ENCODE data around the gene PHF13. TPM values are rescaled to one million over a fixed set of nuclear protein-coding genes. Genes with fewer than 3 reads are reported as not detected.

Gene PHF13
- total and polyA plus RNA-seq, 10 of the 15 experiments (the other 5 are each of a cell fraction or from before 2014, with no cell fraction given), result 0.87 to 15.4 (median 5.1) TPM

DNA sequence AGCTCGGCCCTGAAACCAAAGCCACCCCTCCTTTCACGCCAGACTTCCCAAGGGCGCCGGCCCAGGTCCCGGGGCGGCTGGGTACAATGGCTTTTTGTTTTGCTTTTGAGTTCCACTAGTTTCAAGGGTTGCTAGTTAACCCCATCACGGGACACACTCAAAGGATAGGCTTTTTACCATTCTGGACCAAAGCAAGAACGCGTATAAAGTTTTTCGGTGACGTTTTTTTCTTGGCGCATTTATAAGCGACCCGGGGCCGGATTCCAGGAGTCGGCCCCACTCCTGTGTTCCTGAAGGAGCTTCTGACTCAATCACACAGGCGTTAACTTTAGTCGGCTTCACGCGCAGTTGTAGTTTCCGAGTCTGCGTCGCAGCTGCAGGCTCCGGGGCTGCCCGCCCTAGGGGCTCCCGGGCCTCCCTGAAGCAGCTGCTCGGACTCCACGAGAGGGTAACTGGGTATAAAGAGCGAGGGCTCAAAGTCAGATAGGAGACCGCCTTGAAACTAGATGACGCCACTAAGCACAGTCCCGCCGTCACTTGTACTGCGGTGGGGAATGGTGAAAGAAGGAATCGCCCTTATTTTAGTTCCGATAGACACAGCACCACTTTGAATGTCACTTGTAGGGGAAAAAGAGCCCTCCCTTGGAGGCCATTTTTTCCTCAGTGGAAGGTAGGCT lies 10.2 kb upstream of the PHF13 start (continued):
- TF ChIP-seq REST (IDR thresholded peaks at IDR 0.05; ENCODE audit: low read depth, low read length), result no peak
- TF ChIP-seq HDAC6 (IDR thresholded peaks at IDR 0.05; ENCODE audit: unreplicated experiment), result no peak
- TF ChIP-seq, protein P1, sequence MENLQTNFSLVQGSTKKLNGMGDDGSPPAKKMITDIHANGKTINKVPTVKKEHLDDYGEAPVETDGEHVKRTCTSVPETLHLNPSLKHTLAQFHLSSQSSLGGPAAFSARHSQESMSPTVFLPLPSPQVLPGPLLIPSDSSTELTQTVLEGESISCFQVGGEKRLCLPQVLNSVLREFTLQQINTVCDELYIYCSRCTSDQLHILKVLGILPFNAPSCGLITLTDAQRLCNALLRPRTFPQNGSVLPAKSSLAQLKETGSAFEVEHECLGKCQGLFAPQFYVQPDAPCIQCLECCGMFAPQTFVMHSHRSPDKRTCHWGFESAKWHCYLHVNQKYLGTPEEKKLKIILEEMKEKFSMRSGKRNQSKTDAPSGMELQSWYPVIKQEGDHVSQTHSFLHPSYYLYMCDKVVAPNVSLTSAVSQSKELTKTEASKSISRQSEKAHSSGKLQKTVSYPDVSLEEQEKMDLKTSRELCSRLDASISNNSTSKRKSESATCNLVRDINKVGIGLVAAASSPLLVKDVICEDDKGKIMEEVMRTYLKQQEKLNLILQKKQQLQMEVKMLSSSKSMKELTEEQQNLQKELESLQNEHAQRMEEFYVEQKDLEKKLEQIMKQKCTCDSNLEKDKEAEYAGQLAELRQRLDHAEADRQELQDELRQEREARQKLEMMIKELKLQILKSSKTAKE (IDR thresholded peaks at IDR 0.05; ENCODE audit: low read depth, poor library complexity, severe bottlenecking), result no peak
- TF ChIP-seq MAX (IDR thresholded peaks at IDR 0.05; ENCODE audit: low read depth, low read length), result no peak
- TF ChIP-seq MTA3 (IDR thresholded peaks at IDR 0.05; ENCODE audit: borderline replicate concordance, low read length), result no peak
- no peak for TF ChIP-seq NFIC (IDR thresholded peaks at IDR 0.05; ENCODE audit: low read depth, low read length)
- TF ChIP-seq ZNF24 (IDR thresholded peaks at IDR 0.05), result no peak
- no peak for TF ChIP-seq SIX5 (IDR thresholded peaks at IDR 0.05; ENCODE audit: low read depth, low read length, severe bottlenecking)
- TF ChIP-seq CREM (IDR thresholded peaks at IDR 0.05; ENCODE audit: low read depth), result 0 out of 2 replicates have a peak, but pooled peaks have one; percentile 46
- TF ChIP-seq ZNF217 (IDR thresholded peaks at IDR 0.05), result no peak
- TF ChIP-seq, protein P2, sequence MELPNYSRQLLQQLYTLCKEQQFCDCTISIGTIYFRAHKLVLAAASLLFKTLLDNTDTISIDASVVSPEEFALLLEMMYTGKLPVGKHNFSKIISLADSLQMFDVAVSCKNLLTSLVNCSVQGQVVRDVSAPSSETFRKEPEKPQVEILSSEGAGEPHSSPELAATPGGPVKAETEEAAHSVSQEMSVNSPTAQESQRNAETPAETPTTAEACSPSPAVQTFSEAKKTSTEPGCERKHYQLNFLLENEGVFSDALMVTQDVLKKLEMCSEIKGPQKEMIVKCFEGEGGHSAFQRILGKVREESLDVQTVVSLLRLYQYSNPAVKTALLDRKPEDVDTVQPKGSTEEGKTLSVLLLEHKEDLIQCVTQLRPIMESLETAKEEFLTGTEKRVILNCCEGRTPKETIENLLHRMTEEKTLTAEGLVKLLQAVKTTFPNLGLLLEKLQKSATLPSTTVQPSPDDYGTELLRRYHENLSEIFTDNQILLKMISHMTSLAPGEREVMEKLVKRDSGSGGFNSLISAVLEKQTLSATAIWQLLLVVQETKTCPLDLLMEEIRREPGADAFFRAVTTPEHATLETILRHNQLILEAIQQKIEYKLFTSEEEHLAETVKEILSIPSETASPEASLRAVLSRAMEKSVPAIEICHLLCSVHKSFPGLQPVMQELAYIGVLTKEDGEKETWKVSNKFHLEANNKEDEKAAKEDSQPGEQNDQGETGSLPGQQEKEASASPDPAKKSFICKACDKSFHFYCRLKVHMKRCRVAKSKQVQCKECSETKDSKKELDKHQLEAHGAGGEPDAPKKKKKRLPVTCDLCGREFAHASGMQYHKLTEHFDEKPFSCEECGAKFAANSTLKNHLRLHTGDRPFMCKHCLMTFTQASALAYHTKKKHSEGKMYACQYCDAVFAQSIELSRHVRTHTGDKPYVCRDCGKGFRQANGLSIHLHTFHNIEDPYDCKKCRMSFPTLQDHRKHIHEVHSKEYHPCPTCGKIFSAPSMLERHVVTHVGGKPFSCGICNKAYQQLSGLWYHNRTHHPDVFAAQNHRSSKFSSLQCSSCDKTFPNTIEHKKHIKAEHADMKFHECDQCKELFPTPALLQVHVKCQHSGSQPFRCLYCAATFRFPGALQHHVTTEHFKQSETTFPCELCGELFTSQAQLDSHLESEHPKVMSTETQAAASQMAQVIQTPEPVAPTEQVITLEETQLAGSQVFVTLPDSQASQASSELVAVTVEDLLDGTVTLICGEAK (IDR thresholded peaks at IDR 0.05; ENCODE audit: borderline replicate concordance), result peak; percentile 65
- TF ChIP-seq ASH2L (IDR thresholded peaks at IDR 0.05; ENCODE audit: borderline replicate concordance, low read depth), result no peak; the same call in 1 of the 2 replicates
- no peak for TF ChIP-seq CHD4 (IDR thresholded peaks at IDR 0.05)
- TF ChIP-seq KAT2A (conservative IDR thresholded peaks at IDR 0.05; ENCODE audit: control insufficient read depth, low read depth, low read length), result no peak
- TF ChIP-seq PML (IDR thresholded peaks at IDR 0.05; ENCODE audit: low read length), result no peak
- TF ChIP-seq HCFC1 (IDR thresholded peaks at IDR 0.05; ENCODE audit: low read length), result no peak
- TF ChIP-seq ZBTB4 (CRISPR knock-in tag; IDR thresholded peaks at IDR 0.05), result no peak
